22Rv1 (cell line): ENCODE data around the gene AGPAT4.

Experiments
- ZFX ChIP-seq: fragments of 450-650 bp; IDR thresholded peaks from 2 replicates; pipeline ENCODE4 v1.6.1; 2017; ENCODE audit warnings: antibody characterized with exemption, borderline replicate concordance
- TF ChIP-seq, protein P1 (sequence below): fragments of 450-650 bp; IDR thresholded peaks from 2 replicates; pipeline ENCODE4 v1.5.1; 2017; ENCODE audit warnings: mild to moderate bottlenecking

DNA sequence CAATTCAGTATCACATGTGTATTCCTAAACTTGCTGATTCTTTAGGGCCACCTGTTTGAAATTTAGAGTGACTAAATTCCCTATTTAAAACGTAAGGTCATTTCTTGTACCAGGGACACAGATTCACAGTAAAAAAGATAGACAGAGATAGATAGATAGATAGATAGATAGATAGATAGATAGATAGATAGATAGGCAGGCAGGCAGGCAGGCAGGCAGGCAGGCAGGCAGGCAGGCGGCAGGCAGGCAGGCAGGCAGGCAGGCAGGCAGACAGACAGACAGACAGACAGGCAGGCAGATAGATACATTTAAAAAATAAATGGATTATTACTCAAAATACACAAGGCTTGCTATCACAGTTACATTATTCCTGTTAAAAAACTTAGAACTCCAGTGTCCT is 54.2 kb downstream of the AGPAT4 start:
- TF ChIP-seq, protein P1, sequence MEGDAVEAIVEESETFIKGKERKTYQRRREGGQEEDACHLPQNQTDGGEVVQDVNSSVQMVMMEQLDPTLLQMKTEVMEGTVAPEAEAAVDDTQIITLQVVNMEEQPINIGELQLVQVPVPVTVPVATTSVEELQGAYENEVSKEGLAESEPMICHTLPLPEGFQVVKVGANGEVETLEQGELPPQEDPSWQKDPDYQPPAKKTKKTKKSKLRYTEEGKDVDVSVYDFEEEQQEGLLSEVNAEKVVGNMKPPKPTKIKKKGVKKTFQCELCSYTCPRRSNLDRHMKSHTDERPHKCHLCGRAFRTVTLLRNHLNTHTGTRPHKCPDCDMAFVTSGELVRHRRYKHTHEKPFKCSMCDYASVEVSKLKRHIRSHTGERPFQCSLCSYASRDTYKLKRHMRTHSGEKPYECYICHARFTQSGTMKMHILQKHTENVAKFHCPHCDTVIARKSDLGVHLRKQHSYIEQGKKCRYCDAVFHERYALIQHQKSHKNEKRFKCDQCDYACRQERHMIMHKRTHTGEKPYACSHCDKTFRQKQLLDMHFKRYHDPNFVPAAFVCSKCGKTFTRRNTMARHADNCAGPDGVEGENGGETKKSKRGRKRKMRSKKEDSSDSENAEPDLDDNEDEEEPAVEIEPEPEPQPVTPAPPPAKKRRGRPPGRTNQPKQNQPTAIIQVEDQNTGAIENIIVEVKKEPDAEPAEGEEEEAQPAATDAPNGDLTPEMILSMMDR, result no peak
- no peak for TF ChIP-seq ZFX
